Right lobe of liver (tissue), 6 donors: ENCODE measurements around the gene MAST4. TPM values are rescaled to one million over a fixed set of nuclear protein-coding genes. Genes with fewer than 3 reads are reported as not detected.

Experiments used
- ATAC-seq, 4 donors: fragments of 200-7000 bp; cut with Tn5 transposase; one replicate each; pipeline ENCODE4 v1.9.1; 2020; ENCODE audit warnings: mild to moderate bottlenecking in 4 of 4, moderate library complexity in 4 of 4
- DNase-seq, 3 donors: peaks; one replicate each; pipeline ENCODE4 v3.0.0-alpha.2; 2020
- H3K27ac ChIP-seq, 3 donors: fragments of 200-600 bp; one replicate each; pipeline ENCODE4 v1.8.0; 2022
- H3K27me3 ChIP-seq, 2 donors: fragments of 200-600 bp; one replicate each; pipeline ENCODE4 v1.8.0; 2022
- H3K36me3 ChIP-seq, 4 donors: fragments of 200-600 bp; sonication (generic) in 1 of 4; one replicate each; pipeline versions ENCODE4 v1.5.1 to v1.8.0; 2017 to 2022; ENCODE audit warnings: control low read depth in 1 of 4
- H3K4me1 ChIP-seq, 4 donors: fragments of 200-600 bp; sonication (generic) in 1 of 4; one replicate each; pipeline versions ENCODE4 v1.5.1 to v1.8.0; 2017 to 2022; ENCODE audit warnings: control low read depth in 1 of 4
- H3K4me3 ChIP-seq, 3 donors: fragments of 200-600 bp; one replicate each; pipeline ENCODE4 v1.8.0; 2022
- H3K9me3 ChIP-seq, 4 donors: fragments of 200-600 bp; sonication (generic) in 1 of 4; one replicate each; pipeline versions ENCODE4 v1.5.1 to v1.8.0; 2017 to 2022; ENCODE audit warnings: control low read depth in 1 of 4
- POLR2A ChIP-seq: fragments of 450-650 bp; IDR thresholded peaks from one replicate; pipeline ENCODE4 v1.6.1; 2017; ENCODE audit warnings: antibody characterized with exemption, mild to moderate bottlenecking
- WGBS: methylation state at CpG from one replicate; pipeline ENCODE4 v1.1.6; 2018; ENCODE audit warnings: low coverage, low lambda C conversion rate; ENCODE audit not compliant: insufficient coverage; ENCODE audit errors: missing lambda C conversion rate; 5-methylcytosine and 5-hydroxymethylcytosine counted together
- intact Hi-C, 2 donors: fragments of 100-400 bp; cut with DNase I; formaldehyde crosslinking; loops; one replicate each; pipeline versions ENCODE4 v1.11.2 to v1.14.1; 2022
- total RNA-seq, 6 experiments: library from RNA; depleted of rRNA in 2 of 6; stranded (reverse); fragments of >200 nt in 2 of 6; fragmentation: NEBNext Ultra II Directional in 3 of 6; extraction: Animal tissue kit (Norgen Biotek cat#: 25700) in 3 of 6; gene quantifications; one replicate each; pipeline versions ENCODE4 v1.1.0 to v1.2.4, GENCODE V29; 2016 to 2023
- TF ChIP-seq, protein P1 (sequence below), 4 donors: fragments of 200-600 bp in 3 of 4; fragments of 450-650 bp in 1 of 4; IDR thresholded peaks; one replicate each; pipeline versions ENCODE4 v1.5.1 to v1.8.0; 2016 to 2022; ENCODE audit warnings: antibody characterized with exemption in 4 of 4, mild to moderate bottlenecking in 2 of 4
- donor health status: DM: no; HTN: yes; CAD: no.
- donor health status: DM: no; HTN: no; CAD: no.
- donor health status: DM: no; HTN: no; CAD: no.
- donor health status: DM: no; HTN: yes; CAD: no.
- donor health status: DM: no; HTN: yes; CAD: no.

The MAST4 gene
- total RNA-seq, 6 experiments from 2014 or later = 9.4 to 23.5 (median 13.9) TPM

DNA sequence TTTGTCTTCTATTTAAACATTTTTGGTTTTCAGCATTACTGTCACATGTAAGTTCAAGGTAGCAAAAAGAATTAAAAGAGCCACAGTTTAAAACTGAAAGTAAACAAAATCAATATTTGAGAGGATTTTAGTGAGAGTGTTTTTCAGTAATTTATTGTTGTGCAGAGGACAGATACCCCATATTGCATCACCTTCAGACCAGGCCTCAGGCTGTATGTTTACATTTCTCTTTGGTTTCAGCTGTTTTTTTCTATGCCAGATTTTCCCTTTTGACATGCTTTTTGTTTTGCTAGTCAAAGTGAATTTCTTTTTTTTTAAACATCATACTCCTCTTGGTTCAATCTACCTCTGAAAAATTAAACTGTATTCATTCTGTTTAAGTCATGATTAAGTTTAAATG lies 47.2 kb downstream of the MAST4 start:
- TF ChIP-seq POLR2A = no peak
- TF ChIP-seq, protein P1, sequence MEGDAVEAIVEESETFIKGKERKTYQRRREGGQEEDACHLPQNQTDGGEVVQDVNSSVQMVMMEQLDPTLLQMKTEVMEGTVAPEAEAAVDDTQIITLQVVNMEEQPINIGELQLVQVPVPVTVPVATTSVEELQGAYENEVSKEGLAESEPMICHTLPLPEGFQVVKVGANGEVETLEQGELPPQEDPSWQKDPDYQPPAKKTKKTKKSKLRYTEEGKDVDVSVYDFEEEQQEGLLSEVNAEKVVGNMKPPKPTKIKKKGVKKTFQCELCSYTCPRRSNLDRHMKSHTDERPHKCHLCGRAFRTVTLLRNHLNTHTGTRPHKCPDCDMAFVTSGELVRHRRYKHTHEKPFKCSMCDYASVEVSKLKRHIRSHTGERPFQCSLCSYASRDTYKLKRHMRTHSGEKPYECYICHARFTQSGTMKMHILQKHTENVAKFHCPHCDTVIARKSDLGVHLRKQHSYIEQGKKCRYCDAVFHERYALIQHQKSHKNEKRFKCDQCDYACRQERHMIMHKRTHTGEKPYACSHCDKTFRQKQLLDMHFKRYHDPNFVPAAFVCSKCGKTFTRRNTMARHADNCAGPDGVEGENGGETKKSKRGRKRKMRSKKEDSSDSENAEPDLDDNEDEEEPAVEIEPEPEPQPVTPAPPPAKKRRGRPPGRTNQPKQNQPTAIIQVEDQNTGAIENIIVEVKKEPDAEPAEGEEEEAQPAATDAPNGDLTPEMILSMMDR (IDR thresholded peaks at IDR 0.05) = no peak
- no peaks in the 10 kb centered on the region for H3K36me3 ChIP-seq
- no peaks in the 10 kb centered on the region for H3K9me3 ChIP-seq
- peak overlapping the region in 1 of 3 donors; percentile 63 for H3K27ac ChIP-seq
- intact Hi-C loops = no loop called here
- DNase-seq = no peak
- peaks cover 0 to 7% (median 0%) of the 10 kb centered on the region in 4 donors for H3K4me1 ChIP-seq
- H3K27me3 ChIP-seq = no peaks in the 10 kb centered on the region
- no peak overlapping the region for H3K4me3 ChIP-seq
- ATAC-seq = peak; percentile 78 to 89 (median 82)

DNA sequence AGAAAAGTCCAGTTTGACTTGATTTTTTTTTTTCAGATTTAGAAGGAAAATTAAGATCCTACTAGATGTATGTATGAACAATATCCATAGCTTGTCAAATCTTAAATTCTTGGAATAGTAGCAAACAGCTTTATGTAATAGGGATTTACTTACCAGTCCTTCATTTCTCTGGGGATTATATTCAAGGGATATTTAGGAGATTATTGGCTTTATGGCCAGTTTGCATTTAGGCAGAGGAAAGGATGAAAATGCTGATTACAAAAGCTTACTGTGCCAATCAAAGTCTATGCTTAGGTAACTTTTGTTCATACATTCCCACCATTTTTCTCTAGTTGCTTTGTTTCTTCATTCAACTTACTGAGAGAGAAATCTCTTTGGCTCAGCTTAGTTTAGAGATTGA lies 47.9 kb downstream of the MAST4 start:
- TF ChIP-seq, protein P1 (IDR thresholded peaks at IDR 0.05) = no peak
- no peak for TF ChIP-seq POLR2A
- ATAC-seq (no peak), DNase-seq (no peak)
- no peaks in the 10 kb centered on the region for H3K9me3 ChIP-seq
- peaks cover 0 to 7% (median 0%) of the 10 kb centered on the region in 4 donors for H3K4me1 ChIP-seq
- peak overlapping the region in 1 of 3 donors; percentile 2 for H3K27ac ChIP-seq
- H3K36me3 ChIP-seq = no peaks in the 10 kb centered on the region
- intact Hi-C loops = no loop called here
- no peaks in the 10 kb centered on the region for H3K27me3 ChIP-seq
- H3K4me3 ChIP-seq = no peak overlapping the region

GRCh38 chr5:66645039-66645438 lies 48.8 kb downstream of the MAST4 start:
- no peak for DNase-seq
- no peaks in the 10 kb centered on the region for H3K36me3 ChIP-seq
- TF ChIP-seq, protein P1 (IDR thresholded peaks at IDR 0.05) = no peak
- no peak for TF ChIP-seq POLR2A
- intact Hi-C loops = no loop called here
- H3K4me3 ChIP-seq = no peak overlapping the region
- no peak for ATAC-seq
- H3K27ac ChIP-seq = no peak overlapping the region
- no peaks in the 10 kb centered on the region for H3K27me3 ChIP-seq
- peaks cover 0 to 7% (median 0%) of the 10 kb centered on the region in 4 donors for H3K4me1 ChIP-seq
- 61% methylated on average over 3 of the region's 3 CpGs for WGBS
- H3K9me3 ChIP-seq = no peaks in the 10 kb centered on the region

- no peaks in the 10 kb centered on the region for H3K27me3 ChIP-seq
- no peak overlapping the region for H3K27ac ChIP-seq
- WGBS = 64% methylated on average over 2 of the region's 2 CpGs
- intact Hi-C loops = no loop called here
- no peaks in the 10 kb centered on the region for H3K36me3 ChIP-seq
- H3K4me1 ChIP-seq = peaks cover 0 to 7% (median 0%) of the 10 kb centered on the region in 4 donors
- peak; percentile 58 to 82 (median 72) for ATAC-seq
- H3K9me3 ChIP-seq = no peaks in the 10 kb centered on the region
- no peak for DNase-seq
- no peak overlapping the region for H3K4me3 ChIP-seq
- TF ChIP-seq, protein P1 (IDR thresholded peaks at IDR 0.05) = no peak
Measured at GRCh38 chr5:66646570-66646969, 50.4 kb downstream of the MAST4 start.

GRCh38 chr5:66647146-66647856 lies 51.1 kb downstream of the MAST4 start:
- TF ChIP-seq, protein P1 (IDR thresholded peaks at IDR 0.05) = no peak
- no peak for TF ChIP-seq POLR2A
- Histone ChIP-seq H3K4me1 (peaks cover 0 to 7% (median 0%) of the 10 kb centered on the region in 4 donors), H3K4me3 (no peak overlapping the region), H3K9me3 (no peaks in the 10 kb centered on the region), H3K27me3 (no peaks in the 10 kb centered on the region), H3K36me3 (no peaks in the 10 kb centered on the region), H3K27ac (no peak overlapping the region)
- DNase-seq (no peak), ATAC-seq (no peak)
- intact Hi-C loops = no loop called here
- 47% methylated on average over 3 of the region's 3 CpGs for WGBS
